HEK293 (cell line): ENCODE results near the gene CFAP58.
A peak's percentile ranks its signal among the peaks of the same experiment; 100 is the strongest.

Source experiments
- BCL6B ChIP-seq: fragments of 450-650 bp; formaldehyde crosslinking; IDR thresholded peaks from 2 replicates; pipeline ENCODE4 v1.5.1; 2017; ENCODE audit warnings: missing biosample characterization, missing genetic modification characterization
- EGR2 ChIP-seq: fragments of 450-650 bp; formaldehyde crosslinking; IDR thresholded peaks from 2 replicates; pipeline ENCODE4 v1.5.1; 2016; ENCODE audit warnings: low read depth, missing biosample characterization, missing genetic modification characterization
- GFI1B ChIP-seq: fragments of 450-650 bp; formaldehyde crosslinking; IDR thresholded peaks from 2 replicates; pipeline ENCODE4 v1.5.1; 2016; ENCODE audit warnings: missing biosample characterization, missing genetic modification characterization
- KLF1 ChIP-seq: fragments of 450-650 bp; formaldehyde crosslinking; IDR thresholded peaks from 2 replicates; pipeline ENCODE4 v1.5.1; 2016; ENCODE audit warnings: missing biosample characterization, missing genetic modification characterization
- KLF17 ChIP-seq: fragments of 450-650 bp; formaldehyde crosslinking; IDR thresholded peaks from 2 replicates; pipeline ENCODE4 v1.5.1; 2016; ENCODE audit warnings: missing biosample characterization, missing genetic modification characterization
- OVOL3 ChIP-seq: fragments of 450-650 bp; formaldehyde crosslinking; IDR thresholded peaks from 2 replicates; pipeline ENCODE4 v1.5.1; 2016; ENCODE audit warnings: missing biosample characterization, missing genetic modification characterization
- SP7 ChIP-seq: fragments of 450-650 bp; formaldehyde crosslinking; IDR thresholded peaks from 2 replicates; pipeline ENCODE4 v1.5.1; 2016; ENCODE audit warnings: missing biosample characterization, missing genetic modification characterization
- ZBTB10 ChIP-seq: fragments of 450-650 bp; formaldehyde crosslinking; IDR thresholded peaks from 2 replicates; pipeline ENCODE4 v1.5.1; 2016; ENCODE audit warnings: missing biosample characterization, missing genetic modification characterization
- ZBTB26 ChIP-seq: fragments of 450-650 bp; formaldehyde crosslinking; optimal IDR thresholded peaks from 2 replicates; pipeline ENCODE3; 2016; ENCODE audit warnings: missing biosample characterization, mild to moderate bottlenecking, missing genetic modification characterization
- ZBTB44 ChIP-seq: fragments of 450-650 bp; IDR thresholded peaks from 2 replicates; pipeline ENCODE4 v1.5.1; 2018; ENCODE audit warnings: missing biosample characterization, mild to moderate bottlenecking, missing genetic modification characterization
- ZBTB49 ChIP-seq: fragments of 450-650 bp; formaldehyde crosslinking; IDR thresholded peaks from 2 replicates; pipeline ENCODE4 v1.5.1; 2016; ENCODE audit warnings: missing biosample characterization, missing genetic modification characterization, low read depth
- ZFHX2 ChIP-seq: fragments of 450-650 bp; formaldehyde crosslinking; conservative IDR thresholded peaks from 2 replicates; pipeline ENCODE4 v1.5.1; 2016; ENCODE audit warnings: missing biosample characterization, missing genetic modification characterization
- ZFP41 ChIP-seq: fragments of 450-650 bp; formaldehyde crosslinking; IDR thresholded peaks from 2 replicates; pipeline ENCODE4 v1.5.1; 2016; ENCODE audit warnings: missing biosample characterization, missing genetic modification characterization, borderline replicate concordance
- ZNF112 ChIP-seq: fragments of 450-650 bp; formaldehyde crosslinking; IDR thresholded peaks from 2 replicates; pipeline ENCODE4 v1.5.0; 2017; ENCODE audit warnings: missing biosample characterization, missing genetic modification characterization
- ZNF19 ChIP-seq: fragments of 450-650 bp; formaldehyde crosslinking; IDR thresholded peaks from 2 replicates; pipeline ENCODE4; 2016; ENCODE audit warnings: missing biosample characterization, missing genetic modification characterization, low read depth
- ZNF324 ChIP-seq: fragments of 450-650 bp; formaldehyde crosslinking; IDR thresholded peaks from 2 replicates; pipeline ENCODE4 v1.5.1; 2016; ENCODE audit warnings: missing biosample characterization, missing genetic modification characterization
- ZNF362 ChIP-seq: fragments of 450-650 bp; formaldehyde crosslinking; IDR thresholded peaks from 2 replicates; pipeline ENCODE4 v1.5.1; 2016; ENCODE audit warnings: missing biosample characterization, missing genetic modification characterization
- ZNF391 ChIP-seq: fragments of 450-650 bp; formaldehyde crosslinking; IDR thresholded peaks from 2 replicates; pipeline ENCODE4 v1.5.1; 2016; ENCODE audit warnings: low read depth, missing biosample characterization, missing genetic modification characterization, borderline replicate concordance
- ZNF501 ChIP-seq: fragments of 450-650 bp; formaldehyde crosslinking; IDR thresholded peaks from 2 replicates; pipeline ENCODE4 v1.5.1; 2016; ENCODE audit warnings: missing biosample characterization, missing genetic modification characterization
- ZNF514 ChIP-seq: fragments of 450-650 bp; formaldehyde crosslinking; IDR thresholded peaks from 2 replicates; pipeline ENCODE4 v1.5.1; 2016; ENCODE audit warnings: missing biosample characterization, missing genetic modification characterization
- ZNF529 ChIP-seq: fragments of 450-650 bp; formaldehyde crosslinking; IDR thresholded peaks from 2 replicates; pipeline ENCODE4 v1.5.1; 2017; ENCODE audit warnings: missing genetic modification characterization, missing biosample characterization; ENCODE audit not compliant: insufficient replicate concordance
- ZNF548 ChIP-seq: fragments of 450-650 bp; formaldehyde crosslinking; IDR thresholded peaks from 2 replicates; pipeline ENCODE4 v1.5.1; 2016; ENCODE audit warnings: missing biosample characterization, missing genetic modification characterization
- ZNF645 ChIP-seq: fragments of 450-650 bp; formaldehyde crosslinking; IDR thresholded peaks from 2 replicates; pipeline ENCODE4; 2016; ENCODE audit warnings: missing biosample characterization, missing genetic modification characterization
- ZSCAN23 ChIP-seq: fragments of 450-650 bp; formaldehyde crosslinking; IDR thresholded peaks from 2 replicates; pipeline ENCODE4 v1.5.1; 2016; ENCODE audit warnings: missing biosample characterization, missing genetic modification characterization
- ZSCAN30 ChIP-seq: fragments of 450-650 bp; IDR thresholded peaks from 2 replicates; pipeline ENCODE4 v1.5.1; 2018; ENCODE audit warnings: missing biosample characterization, mild to moderate bottlenecking, missing genetic modification characterization, moderate library complexity
- ZXDB ChIP-seq: fragments of 450-650 bp; formaldehyde crosslinking; IDR thresholded peaks from 2 replicates; pipeline ENCODE4 v1.5.1; 2016; ENCODE audit warnings: missing biosample characterization, missing genetic modification characterization

CFAP58 gene

GRCh38 chr10:104328896-104329710 lies 24.5 kb upstream of the CFAP58 start (continued):
- no peak for TF ChIP-seq ZNF514 (tag by site-specific recombination)
- TF ChIP-seq ZNF645 (tag by site-specific recombination): no peak
- TF ChIP-seq ZBTB26: no peak
- TF ChIP-seq ZFHX2: peak; percentile 75
- TF ChIP-seq ZFP41 (tag by site-specific recombination): no peak
- TF ChIP-seq KLF1 (tag by site-specific recombination): no peak
- TF ChIP-seq EGR2 (tag by site-specific recombination): peak; percentile 58; the same call in 1 of the 2 replicates
- TF ChIP-seq OVOL3 (tag by site-specific recombination): 0 out of 2 replicates have a peak, but pooled peaks have one; percentile 29
- TF ChIP-seq ZNF19 (tag by site-specific recombination): no peak
- peak; percentile 46; the same call in 1 of the 2 replicates for TF ChIP-seq ZNF501 (tag by site-specific recombination)
- peak; percentile 91; the same call in 1 of the 2 replicates for TF ChIP-seq ZSCAN23 (tag by site-specific recombination)
- TF ChIP-seq ZNF324 (tag by site-specific recombination): peak; percentile 90
- TF ChIP-seq ZBTB10 (tag by site-specific recombination): peak; percentile 43; the same call in 1 of the 2 replicates
- TF ChIP-seq ZNF112 (tag by site-specific recombination): no peak
- TF ChIP-seq SP7 (tag by site-specific recombination): peak; percentile 94
- TF ChIP-seq ZXDB (tag by site-specific recombination): no peak
- TF ChIP-seq GFI1B: no peak
- TF ChIP-seq ZBTB44 (tag by site-specific recombination): peak; percentile 87
- peak; percentile 97 for TF ChIP-seq KLF17
- no peak for TF ChIP-seq ZNF362 (tag by site-specific recombination)
- no peak for TF ChIP-seq BCL6B
- no peak for TF ChIP-seq ZNF529 (tag by site-specific recombination)
- TF ChIP-seq ZSCAN30 (tag by site-specific recombination): peak; percentile 88
- TF ChIP-seq ZNF548: no peak
- TF ChIP-seq ZBTB49 (tag by site-specific recombination): no peak
- no peak; the same call in 1 of the 2 replicates for TF ChIP-seq ZNF391 (tag by site-specific recombination)
